ENCODE data around the gene NFYB. TPM values are rescaled to one million over a fixed set of nuclear protein-coding genes. Genes with fewer than 3 reads are reported as not detected.

NFYB gene
- total RNA-seq, 3 donors from 2014 or later (not counting 1 experiment from before 2014, with no cell fraction given), result 13.3 to 17.4 (median 13.6) TPM

GRCh38 chr12:104182621-104183378 lies 44.8 kb upstream of the NFYB start:
- no peak overlapping the region for H3K4me3 Mint-ChIP-seq
- no peaks in the 10 kb centered on the region for H3K9me3 Mint-ChIP-seq
- no peak for ATAC-seq

GRCh38 chr12:104182144-104182543 lies 44.1 kb upstream of the NFYB start:
- WGBS (ENCODE audit: insufficient coverage), result 93% methylated on average over 4 of the region's 4 CpGs
- H3K27me3 ChIP-seq (ENCODE audit: control insufficient read depth, insufficient read depth, low read length), result no peaks in the 10 kb centered on the region
- H3K36me3 ChIP-seq (ENCODE audit: control insufficient read depth, insufficient read depth, low read length), result no peaks in the 10 kb centered on the region
- H3K4me3 ChIP-seq (ENCODE audit: low read length), result no peak overlapping the region
- peaks cover 0 to 7% of the 10 kb centered on the region in 2 donors for H3K4me1 Mint-ChIP-seq
- H3K4me3 Mint-ChIP-seq, result no peak overlapping the region
- peaks cover 2% of the 10 kb centered on the region for H3K9me3 ChIP-seq (ENCODE audit: control insufficient read depth, insufficient read depth, low read length)
- no peak for DNase-seq
- no peaks in the 10 kb centered on the region for H3K36me3 Mint-ChIP-seq
- no peak for ATAC-seq
- TF ChIP-seq CTCF (IDR thresholded peaks at IDR 0.05), result no peak
- no peaks in the 10 kb centered on the region for H3K9me3 Mint-ChIP-seq
- no peaks in the 10 kb centered on the region for H3K4me1 ChIP-seq (ENCODE audit: control insufficient read depth, insufficient read depth, low read length)
- intact Hi-C loops (cut with micrococcal nuclease), result no loop called here
- H3K27me3 Mint-ChIP-seq (ENCODE audit: low read depth in 2 of 2), result peaks cover 9 to 25% of the 10 kb centered on the region in 2 donors
- no peak overlapping the region for H3K27ac ChIP-seq (ENCODE audit: low read length)
- no peak overlapping the region for H3K27ac Mint-ChIP-seq

More at GRCh38 chr12:104182621-104183378, 44.8 kb upstream of the NFYB start:
- Histone ChIP-seq H3K36me3 (ENCODE audit: control insufficient read depth, insufficient read depth, low read length) (no peaks in the 10 kb centered on the region), H3K9me3 (ENCODE audit: control insufficient read depth, insufficient read depth, low read length) (peaks cover 2% of the 10 kb centered on the region), H3K4me3 (ENCODE audit: low read length) (no peak overlapping the region), H3K27ac (ENCODE audit: low read length) (no peak overlapping the region), H3K4me1 (ENCODE audit: control insufficient read depth, insufficient read depth, low read length) (no peaks in the 10 kb centered on the region), H3K27me3 (ENCODE audit: control insufficient read depth, insufficient read depth, low read length) (no peaks in the 10 kb centered on the region)
- H3K36me3 Mint-ChIP-seq, result no peaks in the 10 kb centered on the region
- H3K4me1 Mint-ChIP-seq, result peaks cover 0 to 4% of the 10 kb centered on the region in 2 donors
- 85% methylated on average over 4 of the region's 5 CpGs for WGBS (ENCODE audit: insufficient coverage)
- no peak for TF ChIP-seq CTCF (IDR thresholded peaks at IDR 0.05)
- no peak overlapping the region for H3K27ac Mint-ChIP-seq
- DNase-seq, result no peak
- intact Hi-C loops (cut with micrococcal nuclease), result no loop called here
- H3K27me3 Mint-ChIP-seq (ENCODE audit: low read depth in 2 of 2), result peaks cover 7 to 21% of the 10 kb centered on the region in 2 donors

GRCh38 chr12:104181313-104181712 lies 43.3 kb upstream of the NFYB start:
- peaks cover 9 to 25% of the 10 kb centered on the region in 2 donors for H3K27me3 Mint-ChIP-seq (ENCODE audit: low read depth in 2 of 2)
- H3K27ac Mint-ChIP-seq, result no peak overlapping the region
- peaks cover 0 to 7% of the 10 kb centered on the region in 2 donors for H3K4me1 Mint-ChIP-seq
- H3K9me3 Mint-ChIP-seq, result no peaks in the 10 kb centered on the region
- 82% methylated on average over 4 of the region's 4 CpGs for WGBS (ENCODE audit: insufficient coverage)
- H3K36me3 ChIP-seq (ENCODE audit: control insufficient read depth, insufficient read depth, low read length), result no peaks in the 10 kb centered on the region
- peaks cover 2% of the 10 kb centered on the region for H3K9me3 ChIP-seq (ENCODE audit: control insufficient read depth, insufficient read depth, low read length)
- no peak for ATAC-seq
- H3K4me1 ChIP-seq (ENCODE audit: control insufficient read depth, insufficient read depth, low read length), result no peaks in the 10 kb centered on the region
- H3K4me3 Mint-ChIP-seq, result no peak overlapping the region
- no peak for DNase-seq
- H3K36me3 Mint-ChIP-seq, result no peaks in the 10 kb centered on the region
- intact Hi-C loops (cut with micrococcal nuclease), result no loop called here
- TF ChIP-seq CTCF (IDR thresholded peaks at IDR 0.05), result no peak
- H3K27me3 ChIP-seq (ENCODE audit: control insufficient read depth, insufficient read depth, low read length), result no peaks in the 10 kb centered on the region
- no peak overlapping the region for H3K27ac ChIP-seq (ENCODE audit: low read length)
- H3K4me3 ChIP-seq (ENCODE audit: low read length), result no peak overlapping the region

Measured in natural killer cell (primary cell).